Measurements from ENCODE around the gene DBNL. TPM values are rescaled to one million over a fixed set of nuclear protein-coding genes. Genes with fewer than 3 reads are reported as not detected.
A peak's percentile ranks its signal among the peaks of the same experiment; 100 is the strongest.

The DBNL gene
- total RNA-seq, 2 experiments from 2014 or later, result 88.5 to 90.6 TPM

- Mint-ChIP-seq H3K9me3 (no peaks in the 10 kb centered on the region), H3K27ac (no peak overlapping the region), H3K27me3 (no peaks in the 10 kb centered on the region), H3K36me3 (ENCODE audit: low read depth) (peaks cover 72% of the 10 kb centered on the region), H3K4me3 (no peak overlapping the region), H3K4me1 (ENCODE audit: low read depth) (peaks cover 14% of the 10 kb centered on the region)
- intact Hi-C loops (cut with DNase I, micrococcal nuclease), result no loop called here
- Histone ChIP-seq H3K36me3 (ENCODE audit: insufficient read depth, low read length) (peaks cover 77% of the 10 kb centered on the region), H3K4me1 (ENCODE audit: insufficient read depth, low read length) (peaks cover 6% of the 10 kb centered on the region), H3K27me3 (ENCODE audit: control insufficient read depth in 1 of 2, insufficient read depth in 2 of 2, low read length in 2 of 2) (no peaks in the 10 kb centered on the region), H3K4me3 (ENCODE audit: low read length) (no peak overlapping the region), H3K9me3 (ENCODE audit: control insufficient read depth in 1 of 2, insufficient read depth in 1 of 2, low read length in 2 of 2) (peaks cover 0 to 6% of the 10 kb centered on the region in 2 experiments), H3K27ac (ENCODE audit: low read depth in 1 of 2, low read length in 2 of 2) (no peak overlapping the region)
- ATAC-seq (ENCODE audit: poor library complexity), result no peak
- CTCF ChIA-PET, result no interaction called here
- POLR2A ChIA-PET, result no interaction called here
- DNase-seq, result peak in 1 of 14 experiments; percentile 29
- TF ChIP-seq, protein P1, sequence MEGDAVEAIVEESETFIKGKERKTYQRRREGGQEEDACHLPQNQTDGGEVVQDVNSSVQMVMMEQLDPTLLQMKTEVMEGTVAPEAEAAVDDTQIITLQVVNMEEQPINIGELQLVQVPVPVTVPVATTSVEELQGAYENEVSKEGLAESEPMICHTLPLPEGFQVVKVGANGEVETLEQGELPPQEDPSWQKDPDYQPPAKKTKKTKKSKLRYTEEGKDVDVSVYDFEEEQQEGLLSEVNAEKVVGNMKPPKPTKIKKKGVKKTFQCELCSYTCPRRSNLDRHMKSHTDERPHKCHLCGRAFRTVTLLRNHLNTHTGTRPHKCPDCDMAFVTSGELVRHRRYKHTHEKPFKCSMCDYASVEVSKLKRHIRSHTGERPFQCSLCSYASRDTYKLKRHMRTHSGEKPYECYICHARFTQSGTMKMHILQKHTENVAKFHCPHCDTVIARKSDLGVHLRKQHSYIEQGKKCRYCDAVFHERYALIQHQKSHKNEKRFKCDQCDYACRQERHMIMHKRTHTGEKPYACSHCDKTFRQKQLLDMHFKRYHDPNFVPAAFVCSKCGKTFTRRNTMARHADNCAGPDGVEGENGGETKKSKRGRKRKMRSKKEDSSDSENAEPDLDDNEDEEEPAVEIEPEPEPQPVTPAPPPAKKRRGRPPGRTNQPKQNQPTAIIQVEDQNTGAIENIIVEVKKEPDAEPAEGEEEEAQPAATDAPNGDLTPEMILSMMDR (IDR thresholded peaks at IDR 0.05), result no peak
Observed at GRCh38 chr7:44059219-44060090, 15.0 kb downstream of the DBNL start.

DNA sequence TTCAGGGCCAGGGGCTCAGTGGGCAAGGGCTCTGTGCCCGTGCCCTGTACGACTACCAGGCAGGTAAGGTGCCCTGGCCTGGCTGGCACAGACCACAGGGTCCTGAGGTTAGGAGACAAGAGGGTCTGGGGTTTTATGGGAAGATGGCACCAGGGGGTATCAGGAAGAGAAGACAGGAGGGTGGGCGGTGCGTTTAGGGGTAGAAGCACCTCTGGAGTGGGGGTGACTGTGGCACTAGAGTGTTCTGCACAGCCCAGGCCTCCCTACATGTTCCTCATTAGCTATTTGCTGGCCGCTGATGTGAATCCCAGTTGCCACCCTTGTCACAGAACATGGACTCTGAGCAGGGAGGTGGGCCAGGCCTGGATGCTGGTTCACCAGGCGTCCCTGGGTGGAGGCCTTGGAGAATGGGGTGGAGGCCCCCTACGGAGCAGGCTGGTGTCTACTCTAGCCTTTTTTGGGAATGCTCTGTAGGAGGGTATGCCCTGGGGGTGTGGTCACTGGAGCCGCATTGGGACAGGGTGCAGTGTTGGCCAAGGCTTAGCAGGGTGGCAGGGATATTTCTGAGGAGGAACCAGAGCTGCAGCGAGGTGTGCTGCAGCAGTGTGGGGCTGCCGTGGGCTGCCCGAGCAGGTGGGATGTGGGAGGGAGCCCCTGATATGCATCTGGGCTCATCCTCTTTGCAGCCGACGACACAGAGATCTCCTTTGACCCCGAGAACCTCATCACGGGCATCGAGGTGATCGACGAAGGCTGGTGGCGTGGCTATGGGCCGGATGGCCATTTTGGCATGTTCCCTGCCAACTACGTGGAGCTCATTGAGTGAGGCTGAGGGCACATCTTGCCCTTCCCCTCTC lies 15.8 kb downstream of the DBNL start:
- peaks cover 0 to 6% of the 10 kb centered on the region in 2 experiments for H3K9me3 ChIP-seq (ENCODE audit: control insufficient read depth in 1 of 2, insufficient read depth in 1 of 2, low read length in 2 of 2)
- DNase-seq, result peak in 1 of 14 experiments; percentile 21
- no peaks in the 10 kb centered on the region for H3K27me3 Mint-ChIP-seq
- TF ChIP-seq, protein P1 (IDR thresholded peaks at IDR 0.05), result no peak
- no peak overlapping the region for H3K27ac Mint-ChIP-seq
- no peak overlapping the region for H3K27ac ChIP-seq (ENCODE audit: low read depth in 1 of 2, low read length in 2 of 2)
- no peak for ATAC-seq (ENCODE audit: poor library complexity)
- ChIA-PET CTCF (no interaction called here), POLR2A (interaction anchor here (1.1 to 2.9 kb wide), 2 partner anchors 8 to 16 kb away, joined by 4 to 8 read pairs; partner anchors contain the start of gene DBNL)
- intact Hi-C loops (cut with DNase I, micrococcal nuclease), result no loop called here
- H3K4me3 Mint-ChIP-seq, result no peak overlapping the region
- no peak overlapping the region for H3K4me3 ChIP-seq (ENCODE audit: low read length)
- H3K9me3 Mint-ChIP-seq, result no peaks in the 10 kb centered on the region
- H3K27me3 ChIP-seq (ENCODE audit: control insufficient read depth in 1 of 2, insufficient read depth in 2 of 2, low read length in 2 of 2), result no peaks in the 10 kb centered on the region
- peaks cover 63% of the 10 kb centered on the region for H3K36me3 Mint-ChIP-seq (ENCODE audit: low read depth)
- peaks cover 14% of the 10 kb centered on the region for H3K4me1 Mint-ChIP-seq (ENCODE audit: low read depth)
- peaks cover 69% of the 10 kb centered on the region for H3K36me3 ChIP-seq (ENCODE audit: insufficient read depth, low read length)
- H3K4me1 ChIP-seq (ENCODE audit: insufficient read depth, low read length), result peaks cover 13% of the 10 kb centered on the region

DNA sequence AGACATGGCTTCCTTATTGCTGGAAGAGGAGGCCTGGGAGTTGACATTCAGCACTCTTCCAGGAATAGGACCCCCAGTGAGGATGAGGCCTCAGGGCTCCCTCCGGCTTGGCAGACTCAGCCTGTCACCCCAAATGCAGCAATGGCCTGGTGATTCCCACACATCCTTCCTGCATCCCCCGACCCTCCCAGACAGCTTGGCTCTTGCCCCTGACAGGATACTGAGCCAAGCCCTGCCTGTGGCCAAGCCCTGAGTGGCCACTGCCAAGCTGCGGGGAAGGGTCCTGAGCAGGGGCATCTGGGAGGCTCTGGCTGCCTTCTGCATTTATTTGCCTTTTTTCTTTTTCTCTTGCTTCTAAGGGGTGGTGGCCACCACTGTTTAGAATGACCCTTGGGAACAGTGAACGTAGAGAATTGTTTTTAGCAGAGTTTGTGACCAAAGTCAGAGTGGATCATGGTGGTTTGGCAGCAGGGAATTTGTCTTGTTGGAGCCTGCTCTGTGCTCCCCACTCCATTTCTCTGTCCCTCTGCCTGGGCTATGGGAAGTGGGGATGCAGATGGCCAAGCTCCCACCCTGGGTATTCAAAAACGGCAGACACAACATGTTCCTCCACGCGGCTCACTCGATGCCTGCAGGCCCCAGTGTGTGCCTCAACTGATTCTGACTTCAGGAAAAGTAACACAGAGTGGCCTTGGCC lies 16.6 kb downstream of the DBNL start:
- Mint-ChIP-seq H3K9me3 (no peaks in the 10 kb centered on the region), H3K27me3 (no peaks in the 10 kb centered on the region), H3K4me3 (no peak overlapping the region), H3K27ac (no peak overlapping the region), H3K36me3 (ENCODE audit: low read depth) (peaks cover 55% of the 10 kb centered on the region), H3K4me1 (ENCODE audit: low read depth) (peaks cover 14% of the 10 kb centered on the region)
- Histone ChIP-seq H3K27me3 (ENCODE audit: control insufficient read depth in 1 of 2, insufficient read depth in 2 of 2, low read length in 2 of 2) (no peaks in the 10 kb centered on the region), H3K36me3 (ENCODE audit: insufficient read depth, low read length) (peaks cover 62% of the 10 kb centered on the region), H3K9me3 (ENCODE audit: control insufficient read depth in 1 of 2, insufficient read depth in 1 of 2, low read length in 2 of 2) (peaks cover 0 to 6% of the 10 kb centered on the region in 2 experiments), H3K4me3 (ENCODE audit: low read length) (no peak overlapping the region), H3K4me1 (ENCODE audit: insufficient read depth, low read length) (peaks cover 21% of the 10 kb centered on the region), H3K27ac (ENCODE audit: low read depth in 1 of 2, low read length in 2 of 2) (no peak overlapping the region)
- POLR2A ChIA-PET, result interaction anchor here (1.1 to 2.9 kb wide), 3 partner anchors 9 to 17 kb away, joined by 3 to 8 read pairs (median 4); partner anchors contain the start of gene DBNL
- CTCF ChIA-PET, result no interaction called here
- ATAC-seq (ENCODE audit: poor library complexity), result no peak
- peak in 1 of 14 experiments; percentile 16 for DNase-seq
- TF ChIP-seq, protein P1 (IDR thresholded peaks at IDR 0.05), result no peak
- intact Hi-C loops (cut with DNase I, micrococcal nuclease), result no loop called here
